NCI-H2196 treated with DMSO at 0.1 percent for 48 hours (cell line): ENCODE measurements around the gene ITIH3.

Experiments used
- DNase-seq: peaks from one replicate; lab custom pipeline; 2025; ENCODE audit not compliant: unreplicated experiment; lab: John Stamatoyannopoulos, UW

The ITIH3 gene

DNA sequence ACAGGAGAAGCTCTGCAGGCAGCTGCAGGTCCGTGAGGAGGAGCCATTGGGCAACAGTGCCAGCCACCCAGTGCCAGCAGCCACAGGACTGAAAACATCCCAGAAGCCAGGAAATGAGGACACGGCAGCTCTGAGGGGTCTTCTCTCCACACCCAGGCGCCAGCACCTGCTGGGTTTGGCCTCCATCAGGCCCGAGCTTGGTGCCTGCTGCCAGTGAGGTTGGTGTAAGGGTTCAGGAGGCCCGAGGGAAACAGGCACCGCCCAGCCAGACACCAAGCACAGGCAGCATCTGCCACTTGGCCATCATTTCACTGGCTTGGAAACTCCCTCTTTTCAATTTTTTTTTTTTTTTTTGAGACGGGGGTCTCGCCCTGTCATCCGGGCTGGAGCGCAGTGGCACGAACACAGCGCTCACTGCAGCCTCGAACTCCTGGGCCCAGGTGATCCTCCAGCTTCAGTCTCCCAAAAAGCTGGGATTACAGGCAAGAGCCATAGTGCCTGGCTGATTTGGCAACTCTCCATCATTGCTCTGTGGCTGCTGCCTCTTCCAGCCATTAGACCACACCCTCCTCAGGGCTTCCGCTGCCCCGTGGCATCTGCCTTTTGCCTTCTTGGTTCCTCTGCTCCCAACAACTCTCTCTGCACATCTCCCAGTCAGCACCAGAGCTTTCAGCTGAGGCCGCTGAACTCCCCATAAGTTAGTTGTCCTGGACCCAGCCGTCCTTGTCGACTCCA is 1.5 kb upstream of the ITIH3 start:
- no peak for DNase-seq

DNA sequence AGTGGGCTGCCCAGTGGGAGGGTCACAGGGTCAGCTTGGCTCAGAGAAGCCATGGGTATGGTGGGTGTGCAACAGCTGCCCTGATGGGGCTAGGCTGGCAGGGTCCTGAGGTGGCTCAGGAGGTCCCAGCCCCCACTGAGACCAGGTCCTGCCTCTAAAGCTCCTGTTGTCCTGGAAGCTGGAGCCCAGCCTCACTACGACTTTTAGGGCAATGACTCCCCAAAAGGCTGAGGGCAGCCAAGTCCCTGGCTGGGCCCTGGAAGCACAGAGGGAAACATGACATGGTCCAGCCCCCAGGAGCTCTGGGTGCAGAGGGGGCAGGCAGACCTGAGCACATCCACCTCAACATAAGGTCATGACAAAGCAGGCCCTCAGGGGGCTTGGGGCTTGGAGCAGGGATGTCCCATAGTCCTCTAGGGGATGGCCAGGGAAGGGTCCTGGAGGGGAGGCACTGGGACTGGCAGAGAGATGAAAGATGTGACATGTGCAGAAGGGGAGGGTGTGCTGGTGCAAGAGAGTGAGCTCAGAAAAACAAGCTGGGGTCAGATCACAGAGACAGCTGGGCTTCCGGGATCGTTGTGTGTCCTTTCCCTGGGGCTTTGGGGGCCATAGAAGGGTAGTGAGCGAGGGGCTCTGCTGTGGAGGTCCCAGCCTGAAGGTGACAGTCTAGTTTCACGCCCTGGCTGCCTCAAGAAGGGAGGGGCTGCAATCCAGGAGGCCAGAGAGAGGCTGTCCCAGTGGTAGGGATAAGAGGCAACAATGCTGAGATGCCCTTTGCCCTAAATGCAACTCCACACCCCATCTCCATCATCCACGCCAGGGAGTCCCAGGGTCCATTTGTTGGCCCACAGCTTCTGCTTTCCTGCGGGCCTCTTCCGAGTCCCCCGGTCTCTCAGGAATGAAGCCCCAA is 639 bp upstream of the ITIH3 start:
- DNase-seq = no peak

DNA sequence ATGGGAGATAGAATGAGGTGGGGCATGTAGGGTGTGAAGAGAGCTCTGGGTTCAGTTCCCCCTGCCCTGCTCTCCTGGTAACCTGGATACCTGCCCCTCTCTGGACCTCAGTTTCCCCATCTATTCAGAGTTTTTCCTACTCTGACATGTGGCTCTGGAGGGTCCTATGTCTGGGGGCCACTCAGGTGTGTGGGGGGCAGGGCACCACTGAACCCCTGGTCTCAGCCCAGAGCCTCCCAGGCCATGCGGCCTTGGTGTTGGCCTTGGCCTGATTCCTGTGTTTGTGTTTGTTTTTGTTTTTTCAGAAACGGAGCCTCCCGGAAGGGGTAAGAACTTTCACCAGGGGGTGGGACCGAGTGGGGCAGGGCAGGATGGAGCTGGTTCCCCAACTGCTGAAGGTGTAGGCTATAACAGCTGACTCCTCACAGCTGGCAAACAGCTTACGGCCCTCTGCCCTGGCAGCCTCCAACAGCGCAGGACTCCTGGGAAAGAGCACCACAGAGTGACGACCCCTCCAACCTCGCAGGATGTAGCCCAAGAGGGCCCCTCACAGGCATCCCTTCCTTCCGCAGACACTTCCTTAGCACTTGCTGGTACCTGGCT is 803 bp downstream of the ITIH3 start:
- DNase-seq = no peak

DNA sequence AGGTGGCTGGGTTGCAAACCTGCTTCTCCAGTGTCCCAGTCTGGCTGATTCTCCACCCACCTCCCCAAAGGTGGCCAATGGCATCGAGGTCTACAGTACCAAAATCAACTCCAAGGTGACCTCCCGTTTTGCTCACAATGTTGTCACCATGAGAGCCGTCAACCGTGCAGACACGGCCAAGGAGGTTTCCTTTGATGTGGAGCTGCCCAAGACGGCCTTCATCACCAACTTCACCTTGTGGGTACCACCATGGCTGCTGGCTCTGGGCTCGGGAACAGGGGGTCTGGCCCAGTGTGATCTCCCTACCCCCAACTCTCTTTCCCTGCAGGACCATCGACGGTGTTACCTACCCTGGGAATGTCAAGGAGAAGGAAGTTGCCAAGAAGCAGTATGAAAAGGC is 1.8 kb downstream of the ITIH3 start:
- no peak for DNase-seq

DNA sequence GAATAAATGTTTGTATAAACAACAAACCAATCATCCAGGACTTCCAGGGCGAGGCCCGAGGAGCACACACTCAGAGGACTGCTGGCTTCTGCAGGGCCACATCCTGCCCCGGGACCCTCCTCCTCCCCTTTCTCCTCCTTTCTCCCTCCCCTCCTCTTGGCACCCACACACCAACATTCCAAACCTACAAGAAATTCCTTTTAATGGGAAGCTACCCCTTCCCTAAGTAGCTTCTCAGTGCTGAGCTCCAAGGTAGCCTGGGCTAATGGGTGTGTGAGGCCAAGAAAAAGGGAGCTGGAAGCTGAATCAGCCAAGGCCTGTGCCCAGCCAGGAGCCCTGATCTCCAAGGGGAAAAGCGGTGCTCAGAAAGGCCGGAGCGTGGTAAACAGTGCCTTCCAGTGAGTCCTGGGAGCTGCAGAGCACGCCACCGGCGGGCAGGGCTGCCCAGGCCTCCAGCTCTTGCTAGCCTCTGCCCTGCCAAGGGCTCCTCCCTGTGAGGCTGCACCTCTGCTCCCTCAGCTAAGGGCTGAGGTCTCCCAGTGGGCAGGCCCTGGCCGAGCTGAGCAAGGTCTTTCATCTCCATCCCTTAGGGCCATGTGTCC is 3.9 kb downstream of the ITIH3 start:
- DNase-seq = no peak

DNA sequence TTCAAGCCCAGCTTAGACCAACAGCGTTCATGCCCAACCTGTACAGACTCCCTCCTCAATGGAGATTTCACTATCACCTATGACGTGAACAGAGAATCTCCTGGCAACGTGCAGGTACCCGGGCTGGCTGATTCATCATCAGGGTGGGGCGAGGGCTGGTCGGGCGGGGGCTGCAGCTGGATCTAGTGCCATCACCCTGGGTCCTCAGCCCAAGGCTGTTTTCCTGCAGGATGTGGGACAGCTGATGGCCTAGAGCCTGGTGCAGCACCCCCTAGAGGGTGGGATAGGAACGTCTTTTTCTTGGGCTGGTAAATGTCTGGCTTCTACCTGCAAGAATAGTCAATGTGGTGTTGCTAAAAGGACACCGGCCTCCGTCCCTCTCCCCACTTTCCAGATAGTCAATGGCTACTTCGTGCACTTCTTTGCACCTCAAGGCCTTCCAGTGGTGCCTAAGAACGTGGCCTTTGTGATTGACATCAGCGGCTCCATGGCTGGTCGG is 4.4 kb downstream of the ITIH3 start:
- DNase-seq = no peak

DNA sequence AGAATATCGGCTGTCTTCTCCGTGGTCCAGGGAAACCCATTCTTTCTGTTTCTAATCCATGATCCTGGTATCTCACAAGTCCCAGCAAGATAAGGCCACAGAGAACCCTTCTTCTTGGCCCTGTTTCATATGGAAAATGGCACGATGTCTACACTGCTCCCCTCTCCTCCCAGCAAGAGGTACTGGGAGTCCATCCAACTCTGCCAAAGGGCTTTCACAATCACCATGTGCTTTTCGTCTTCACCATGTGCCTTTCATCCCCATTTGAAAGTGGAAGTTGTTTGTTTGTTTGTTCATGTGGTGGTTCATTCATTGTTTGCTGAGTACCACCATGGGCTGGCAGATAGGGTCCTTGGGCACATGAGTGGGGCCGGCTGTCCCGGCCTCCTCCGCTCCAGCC is 5.5 kb downstream of the ITIH3 start:
- DNase-seq = no peak

DNA sequence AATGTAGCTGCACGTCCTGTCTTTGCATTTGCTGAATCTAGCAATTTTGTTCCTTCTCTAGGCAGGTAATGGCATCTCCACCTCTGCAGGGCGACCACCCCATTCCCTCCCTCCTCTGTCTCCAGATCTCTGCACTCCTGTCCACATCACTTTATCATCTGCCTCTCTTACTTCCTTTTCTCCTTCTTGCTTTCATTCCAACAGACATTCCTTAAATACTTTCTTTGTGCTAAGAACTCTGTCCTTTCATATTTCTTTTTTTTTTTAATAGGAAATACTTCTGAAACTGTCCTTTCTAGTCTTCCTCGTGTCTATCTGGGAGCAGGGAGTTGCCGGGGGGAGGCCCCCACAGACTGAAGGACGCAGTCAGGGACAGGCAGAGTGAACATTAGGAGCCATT is 7.2 kb downstream of the ITIH3 start:
- no peak for DNase-seq

DNA sequence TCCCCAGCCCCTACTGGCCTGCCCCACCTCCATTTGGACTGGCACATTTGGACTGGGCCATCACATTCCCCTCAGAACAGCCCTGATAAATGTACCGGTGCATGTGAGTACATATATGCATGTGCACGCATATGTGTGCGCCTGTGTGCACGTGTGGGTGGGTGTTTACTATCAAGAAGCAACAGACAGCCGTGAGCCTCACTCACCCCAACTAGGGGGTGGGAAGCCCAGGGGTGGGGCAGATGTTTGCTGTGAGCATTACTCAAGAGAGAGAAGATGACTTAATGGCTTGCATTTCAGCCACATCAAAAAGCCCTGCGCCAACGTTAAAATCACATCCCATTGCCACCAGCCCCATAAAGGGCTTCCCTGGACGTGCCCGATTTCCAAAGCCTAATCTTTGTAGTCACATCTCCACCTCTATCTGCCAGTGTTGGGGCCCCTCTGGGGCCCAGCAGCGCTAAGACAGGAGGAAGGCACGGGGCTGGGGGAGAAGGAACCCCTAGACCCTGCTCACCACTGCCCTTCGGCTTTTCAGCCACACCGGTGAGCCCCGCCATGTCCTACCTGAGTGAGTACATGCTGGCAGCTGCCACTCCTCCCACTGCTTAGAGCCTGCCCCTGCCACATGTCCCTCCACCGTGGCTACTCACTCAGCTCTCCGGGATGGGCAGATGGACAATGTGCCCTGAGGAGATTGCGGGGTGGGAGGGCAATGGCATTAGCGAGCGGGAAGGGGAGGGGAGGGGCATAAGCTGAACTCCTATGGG is 10.9 kb downstream of the ITIH3 start:
- no peak for DNase-seq

DNA sequence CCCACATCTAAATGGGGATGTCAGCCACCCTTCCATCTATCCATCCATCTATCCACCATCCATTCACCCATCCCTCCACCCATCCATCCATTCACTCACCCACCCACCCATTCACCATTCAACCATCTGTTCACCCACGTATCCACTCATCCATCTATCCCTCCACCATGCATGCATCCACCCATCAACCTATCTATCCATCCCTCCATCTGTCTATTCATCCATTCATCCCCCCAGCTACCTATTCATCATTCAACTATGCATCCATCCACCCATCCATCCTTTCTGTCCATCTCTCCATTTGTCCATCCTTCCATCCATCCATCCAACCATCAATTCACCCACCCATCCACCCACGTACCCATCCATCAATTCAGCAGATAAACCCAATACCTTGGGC is 14.6 kb downstream of the ITIH3 start:
- DNase-seq = no peak

DNA sequence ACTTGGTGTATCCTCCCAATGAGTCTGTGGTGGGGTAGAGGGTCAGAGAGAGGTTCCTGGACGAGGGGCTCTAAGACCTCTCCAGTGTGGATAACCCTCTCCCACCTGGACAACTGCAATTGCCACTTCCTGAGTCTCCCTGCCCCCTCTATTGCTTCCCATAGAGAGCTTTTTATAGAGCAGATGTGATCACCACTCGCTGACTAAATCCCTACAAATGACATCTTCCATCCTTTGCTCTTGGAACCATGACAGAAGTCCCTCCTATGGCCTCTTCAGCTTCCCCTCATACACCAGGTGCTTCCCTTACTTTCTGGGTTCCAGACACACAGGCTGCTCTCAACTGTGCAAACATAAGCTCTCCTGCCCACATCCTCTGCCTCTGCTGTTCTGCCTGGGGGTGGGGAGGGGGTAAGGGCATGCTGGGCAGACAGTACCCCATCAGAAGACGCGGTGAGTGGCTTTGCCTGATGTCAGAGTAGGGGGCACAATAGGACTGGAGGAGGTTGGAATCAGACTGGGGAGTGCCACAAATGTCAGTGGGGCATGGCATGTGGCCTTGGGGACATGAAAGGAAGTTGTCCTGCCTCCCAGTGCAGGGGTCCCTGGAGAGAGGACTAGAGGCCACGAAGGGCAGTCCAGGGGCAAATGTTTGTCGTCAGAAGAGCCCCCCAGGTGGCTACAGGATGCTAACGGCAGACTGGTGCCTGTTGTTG is 15.2 kb downstream of the ITIH3 start:
- DNase-seq = no peak

DNA sequence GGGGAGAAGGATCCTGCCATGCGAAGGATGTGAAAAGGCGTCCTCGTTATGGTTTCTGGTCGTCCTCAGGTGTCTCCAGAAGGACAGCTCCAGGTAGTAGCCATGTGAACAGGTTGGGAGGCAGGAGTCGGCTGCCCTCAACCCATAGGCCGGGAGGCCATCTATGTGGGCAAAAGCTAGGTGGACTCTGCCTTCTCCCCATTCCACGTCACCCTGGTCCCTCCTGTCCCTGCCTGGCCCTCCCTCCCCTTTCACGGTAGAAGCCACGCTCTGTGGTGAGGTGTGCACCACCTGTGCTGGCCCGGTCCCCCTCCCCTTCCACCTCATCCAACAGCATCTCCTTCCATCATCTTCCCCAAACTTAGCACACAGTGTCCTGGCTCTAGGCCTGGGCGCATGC is 16.3 kb downstream of the ITIH3 start:
- DNase-seq = no peak

DNA sequence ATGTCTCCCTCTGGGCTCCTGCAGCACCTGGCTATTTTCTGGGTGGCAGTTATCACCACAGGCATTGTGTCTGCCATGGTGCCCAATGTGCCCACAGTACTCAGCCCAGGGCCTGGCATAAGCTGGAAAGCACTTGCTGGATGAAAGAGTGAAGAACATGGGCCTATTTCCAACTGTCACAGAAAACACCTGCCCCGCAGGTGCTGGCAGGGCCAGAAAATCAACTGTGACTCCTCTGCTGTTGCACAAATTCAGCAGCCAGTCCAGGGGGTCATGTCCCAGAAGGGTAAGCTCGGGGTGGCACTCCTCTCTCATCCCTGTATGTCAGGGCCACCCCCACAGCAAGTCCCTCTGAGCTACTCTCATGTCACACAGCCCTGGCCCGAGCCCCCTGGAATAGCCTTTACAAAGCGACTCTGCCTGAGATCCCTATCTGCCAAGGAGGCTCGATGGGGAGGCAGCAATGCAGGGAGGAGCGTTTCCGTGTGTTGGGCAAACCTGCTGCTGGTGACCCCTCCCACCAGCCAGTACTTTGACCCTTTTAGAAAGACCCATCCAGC is 16.9 kb downstream of the ITIH3 start:
- DNase-seq = no peak

DNA sequence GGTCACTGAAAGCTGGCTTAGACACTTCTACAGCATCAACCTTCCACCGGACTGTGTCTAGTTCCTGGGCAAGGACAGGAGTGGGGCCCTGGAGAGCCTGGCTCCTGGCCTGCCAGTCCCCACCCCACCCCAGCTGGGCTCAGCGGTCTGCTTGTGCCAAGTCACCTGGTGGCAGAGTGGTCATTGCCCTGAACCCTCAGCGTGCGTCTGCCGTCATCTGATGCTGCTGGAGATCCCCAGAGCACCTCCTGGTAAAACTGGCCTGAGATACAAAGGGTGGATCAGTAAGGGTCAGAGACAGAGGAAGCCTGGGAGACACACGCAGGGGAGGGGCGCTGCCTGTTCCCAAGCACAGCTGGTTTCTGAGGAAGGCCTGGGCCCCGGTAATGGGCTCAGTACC is 19.2 kb downstream of the ITIH3 start:
- DNase-seq = no peak

DNA sequence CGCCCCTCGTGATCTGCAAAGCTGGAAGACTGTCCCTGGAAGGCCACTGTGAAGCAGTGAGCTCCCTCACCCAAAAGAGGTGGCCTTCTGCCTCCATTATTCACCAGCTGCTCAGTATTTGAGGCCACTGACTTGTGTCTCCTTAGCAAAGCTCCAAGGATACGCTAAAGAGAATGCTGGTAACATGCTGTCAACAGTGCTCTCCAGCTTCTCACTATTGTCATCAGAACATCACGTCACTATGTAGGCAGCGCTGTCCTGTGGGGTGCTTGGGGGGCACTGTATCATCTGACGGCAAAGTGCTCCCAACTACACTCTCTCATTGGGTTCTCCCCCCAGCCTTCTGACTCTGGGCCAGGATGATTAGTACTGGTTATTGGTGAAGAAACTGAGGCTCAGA is 21.6 kb downstream of the ITIH3 start:
- DNase-seq = no peak

DNA sequence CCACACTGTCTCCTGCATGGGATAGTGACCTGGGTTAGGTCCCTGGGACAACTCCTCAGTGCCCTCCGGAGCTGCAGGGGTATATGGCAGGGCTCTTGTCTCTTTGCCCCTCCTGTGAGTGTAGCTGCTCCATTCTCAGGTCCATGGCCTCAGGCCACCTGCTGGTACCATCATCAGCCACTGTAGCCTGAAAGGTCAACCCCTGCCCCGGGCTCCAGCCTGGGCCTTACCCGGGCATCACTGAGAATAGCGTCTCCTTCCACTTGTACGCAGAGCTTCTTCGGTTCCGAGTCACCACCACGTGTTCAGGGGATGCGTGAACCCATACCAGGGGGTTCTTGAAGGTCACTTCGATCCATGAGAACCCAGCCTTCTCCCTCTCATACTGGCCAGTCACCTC is 22.1 kb downstream of the ITIH3 start:
- no peak for DNase-seq

DNA sequence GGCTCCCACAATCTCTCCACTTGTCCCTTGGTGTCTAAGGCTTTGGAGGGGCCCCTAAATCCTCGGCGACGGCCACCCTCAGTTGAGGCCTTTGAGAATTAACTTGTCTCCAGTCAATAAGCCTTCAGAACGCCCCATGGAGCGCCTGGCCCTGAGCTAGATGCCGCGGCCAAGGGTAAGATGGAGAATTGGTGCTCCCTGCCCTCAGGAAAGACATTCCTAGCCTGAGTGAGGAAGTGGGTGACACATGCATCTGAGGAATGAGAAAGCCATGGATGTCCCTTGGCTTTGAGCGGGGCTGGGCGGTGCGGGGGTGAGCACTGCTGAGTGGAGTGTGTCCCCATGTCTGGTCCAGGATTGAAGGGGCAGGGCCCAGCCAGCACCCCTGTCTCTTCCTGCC is 22.6 kb downstream of the ITIH3 start:
- DNase-seq = no peak

DNA sequence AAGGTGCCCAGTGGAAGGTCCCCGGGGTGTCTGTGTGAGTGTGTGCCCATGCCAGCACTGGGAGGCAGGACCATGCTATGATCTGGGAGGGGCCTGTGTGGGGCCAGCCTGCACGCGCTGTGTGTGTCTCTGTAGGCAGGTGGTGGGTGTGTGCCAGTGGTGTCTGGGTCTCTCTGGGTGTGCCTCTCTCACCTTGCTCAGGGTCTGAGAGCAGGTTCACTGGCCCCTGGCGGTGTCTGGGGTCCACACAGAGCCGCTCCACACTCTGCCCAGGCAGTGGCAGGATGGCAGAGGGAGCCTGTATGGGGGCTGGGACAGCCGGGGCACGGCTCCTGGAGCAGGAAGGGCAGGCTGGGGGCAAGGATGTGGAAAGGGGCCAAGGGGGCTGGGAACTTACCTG is 23.3 kb downstream of the ITIH3 start:
- no peak for DNase-seq

DNA sequence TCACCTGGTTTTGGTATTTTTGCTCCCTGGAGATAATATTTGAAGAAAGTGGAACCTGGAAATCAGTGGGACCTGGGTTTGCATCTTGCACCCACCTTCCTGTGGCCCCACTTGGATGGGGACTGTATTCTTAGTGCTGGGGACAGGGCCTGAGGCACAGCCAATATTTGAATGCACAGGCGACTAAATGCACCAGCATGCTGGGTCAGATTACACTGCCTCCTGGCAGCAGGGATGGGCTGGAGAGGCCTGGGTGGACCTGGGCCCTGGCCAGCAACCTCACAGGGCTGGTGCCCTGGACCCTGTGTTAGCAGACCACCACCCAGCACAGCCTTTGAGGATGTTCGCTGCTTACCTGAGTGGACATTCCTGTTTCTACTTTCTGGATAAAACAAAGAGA is 25.3 kb downstream of the ITIH3 start:
- no peak for DNase-seq

DNA sequence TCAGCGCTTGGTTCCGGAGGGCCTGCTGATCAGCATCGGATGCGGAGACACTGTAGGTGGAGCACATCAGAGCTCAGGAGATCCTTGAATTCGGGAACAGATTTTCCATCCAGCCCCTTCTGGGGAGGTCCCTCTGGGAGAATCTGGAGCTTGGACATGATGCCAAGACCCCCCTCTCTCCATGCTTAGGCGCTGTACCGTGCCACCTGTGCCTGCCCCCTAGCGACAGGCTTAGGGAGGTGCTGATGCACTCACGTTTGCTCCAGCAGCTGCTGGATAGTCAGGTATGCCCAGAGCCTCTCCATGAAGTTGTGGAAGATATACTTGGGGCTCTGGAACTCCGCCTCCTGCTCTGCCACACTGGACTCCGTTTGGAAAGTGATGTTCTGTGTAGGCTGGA is 26.1 kb downstream of the ITIH3 start:
- no peak for DNase-seq
